Ishikawa (cell line): ENCODE results near the gene PRKCSH.

Source experiments
- CEBPB ChIP-seq: IDR thresholded peaks from 2 replicates; pipeline ENCODE4 v1.6.1; 2012
- CREB1 ChIP-seq: IDR thresholded peaks from 2 replicates; pipeline ENCODE4 v1.6.1; 2012; ENCODE audit warnings: low read depth
- EGR1 ChIP-seq: IDR thresholded peaks from 2 replicates; pipeline ENCODE4 v1.6.1; 2012
- EP300 ChIP-seq: IDR thresholded peaks from 2 replicates; pipeline ENCODE4 v1.6.1; 2012; ENCODE audit warnings: borderline replicate concordance
- FOXM1 ChIP-seq: IDR thresholded peaks from 2 replicates; pipeline ENCODE4 v1.6.1; 2012; ENCODE audit warnings: low read depth, borderline replicate concordance
- MAX ChIP-seq: IDR thresholded peaks from 2 replicates; pipeline ENCODE4 v1.6.1; 2012
- NFIC ChIP-seq: IDR thresholded peaks from 2 replicates; pipeline ENCODE4 v1.6.1; 2012
- RAD21 ChIP-seq: IDR thresholded peaks from 2 replicates; pipeline ENCODE4 v1.6.1; 2012; ENCODE audit warnings: low read depth
- REST ChIP-seq: IDR thresholded peaks from 2 replicates; pipeline ENCODE4 v1.6.1; 2012; ENCODE audit warnings: low read depth, mild to moderate bottlenecking
- TAF1 ChIP-seq: IDR thresholded peaks from 2 replicates; pipeline ENCODE4 v1.6.1; 2012; ENCODE audit warnings: low read depth, mild to moderate bottlenecking
- TCF12 ChIP-seq: IDR thresholded peaks from 2 replicates; pipeline ENCODE4 v1.6.1; 2012; ENCODE audit warnings: low read depth
- TEAD4 ChIP-seq: IDR thresholded peaks from 2 replicates; pipeline ENCODE4 v1.6.1; 2012
- YY1 ChIP-seq: IDR thresholded peaks from 2 replicates; pipeline ENCODE4 v1.6.1; 2012; ENCODE audit warnings: low read depth
- ZBTB7A ChIP-seq: IDR thresholded peaks from 2 replicates; pipeline ENCODE4 v1.6.1; 2012; ENCODE audit warnings: low read depth
- TF ChIP-seq, protein P1 (sequence below): IDR thresholded peaks from 2 replicates; pipeline ENCODE4 v1.6.1; 2012

The PRKCSH gene, protein sequence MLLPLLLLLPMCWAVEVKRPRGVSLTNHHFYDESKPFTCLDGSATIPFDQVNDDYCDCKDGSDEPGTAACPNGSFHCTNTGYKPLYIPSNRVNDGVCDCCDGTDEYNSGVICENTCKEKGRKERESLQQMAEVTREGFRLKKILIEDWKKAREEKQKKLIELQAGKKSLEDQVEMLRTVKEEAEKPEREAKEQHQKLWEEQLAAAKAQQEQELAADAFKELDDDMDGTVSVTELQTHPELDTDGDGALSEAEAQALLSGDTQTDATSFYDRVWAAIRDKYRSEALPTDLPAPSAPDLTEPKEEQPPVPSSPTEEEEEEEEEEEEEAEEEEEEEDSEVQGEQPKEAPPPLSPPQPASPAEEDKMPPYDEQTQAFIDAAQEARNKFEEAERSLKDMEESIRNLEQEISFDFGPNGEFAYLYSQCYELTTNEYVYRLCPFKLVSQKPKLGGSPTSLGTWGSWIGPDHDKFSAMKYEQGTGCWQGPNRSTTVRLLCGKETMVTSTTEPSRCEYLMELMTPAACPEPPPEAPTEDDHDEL

GRCh38 chr19:11435057-11435832 is at the start of gene PRKCSH, which contains the start of gene ODAD3:
Gene PRKCSH, plus strand, starts transcription at chr19:11435635. Its CDS starts 483 bp downstream, at chr19:11436118.
Gene ODAD3, minus strand, starts transcription at chr19:11435121. Its CDS starts 105 bp downstream, at chr19:11435016.
- TF ChIP-seq EP300 (peak; percentile 56; the same call in 1 of the 2 replicates), TAF1 (peak; percentile 86), REST (no peak), RAD21 (0 out of 2 replicates have a peak, but pooled peaks have one; percentile 25), MAX (peak; percentile 77), NFIC (peak; percentile 39; the same call in 1 of the 2 replicates), ZBTB7A (peak; percentile 52), YY1 (peak; percentile 100), CREB1 (peak; percentile 86), EGR1 (peak; percentile 100), CEBPB (0 out of 2 replicates have a peak, but pooled peaks have one; percentile 6), TCF12 (no peak; the same call in 1 of the 2 replicates), FOXM1 (0 out of 2 replicates have a peak, but pooled peaks have one; percentile 27), TEAD4 (peak; percentile 81)
- TF ChIP-seq, protein P1, sequence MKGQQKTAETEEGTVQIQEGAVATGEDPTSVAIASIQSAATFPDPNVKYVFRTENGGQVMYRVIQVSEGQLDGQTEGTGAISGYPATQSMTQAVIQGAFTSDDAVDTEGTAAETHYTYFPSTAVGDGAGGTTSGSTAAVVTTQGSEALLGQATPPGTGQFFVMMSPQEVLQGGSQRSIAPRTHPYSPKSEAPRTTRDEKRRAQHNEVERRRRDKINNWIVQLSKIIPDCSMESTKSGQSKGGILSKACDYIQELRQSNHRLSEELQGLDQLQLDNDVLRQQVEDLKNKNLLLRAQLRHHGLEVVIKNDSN, result peak; percentile 96

DNA sequence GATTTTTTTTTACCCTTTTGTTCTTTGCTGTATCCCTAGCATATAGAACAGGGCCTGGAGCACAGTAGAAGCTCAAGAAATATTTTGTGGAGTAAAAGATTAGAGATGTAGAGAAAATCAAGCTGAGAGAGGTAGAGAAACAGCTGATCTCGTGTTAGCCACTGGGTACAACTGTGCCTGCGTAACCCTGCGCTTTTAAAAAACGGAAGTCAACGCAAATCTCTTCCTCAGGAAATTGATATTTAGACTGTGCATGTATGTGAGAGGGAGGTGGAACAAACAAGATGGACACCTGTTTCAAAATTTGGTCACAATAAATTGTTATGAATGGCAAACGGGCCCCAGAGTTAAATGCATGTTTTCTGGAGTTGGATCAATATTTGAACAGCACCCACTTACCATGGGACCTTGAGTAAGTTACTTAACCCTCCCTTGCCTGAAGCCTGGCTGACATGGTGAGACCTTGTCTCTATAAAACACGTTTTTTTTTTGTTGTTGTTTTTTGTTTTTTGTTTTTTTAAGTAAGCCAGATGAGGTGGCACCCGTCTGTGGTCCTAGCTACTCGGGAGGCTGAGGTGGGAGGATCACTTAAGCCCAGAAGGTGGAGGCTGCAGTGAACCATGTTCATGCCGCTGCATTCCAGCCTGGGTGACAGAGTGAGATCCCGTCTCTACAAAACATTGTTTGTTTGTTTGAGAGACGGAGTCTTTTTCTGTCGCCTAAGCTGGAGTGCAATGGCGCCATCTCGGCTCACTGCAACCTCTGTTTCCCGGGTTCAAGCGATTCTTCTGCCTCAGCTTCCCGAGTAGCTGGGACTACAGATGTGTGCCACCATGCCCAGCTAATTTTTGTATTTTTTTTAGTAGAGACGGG is 48.0 kb upstream of the PRKCSH start:
- no peak for TF ChIP-seq TCF12
- TF ChIP-seq TEAD4, result no peak
- TF ChIP-seq TAF1, result no peak
- TF ChIP-seq RAD21, result no peak
- TF ChIP-seq, protein P1, result no peak
- no peak for TF ChIP-seq EGR1
- no peak for TF ChIP-seq FOXM1

DNA sequence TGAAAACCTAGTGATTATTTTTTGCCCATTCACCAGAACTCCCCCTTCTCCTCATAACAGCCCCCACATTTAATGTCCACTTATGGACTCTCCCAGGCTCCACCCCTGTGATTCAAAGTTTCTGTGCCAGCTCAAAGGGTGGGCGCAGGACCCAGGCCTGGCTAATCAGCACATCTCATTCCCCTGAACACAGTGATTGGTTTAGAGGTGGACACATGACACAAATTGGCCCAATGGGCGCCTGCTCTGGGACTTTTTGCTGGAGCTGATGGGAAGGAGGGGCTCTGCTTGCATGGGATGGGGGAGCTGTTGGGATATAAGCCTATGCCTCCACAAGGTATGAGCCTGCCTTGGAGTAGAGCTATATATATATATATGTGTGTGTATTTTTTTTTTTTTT is 45.1 kb upstream of the PRKCSH start:
- TF ChIP-seq TAF1, result no peak
- TF ChIP-seq, protein P1, result peak; percentile 43; the same call in 1 of the 2 replicates

DNA sequence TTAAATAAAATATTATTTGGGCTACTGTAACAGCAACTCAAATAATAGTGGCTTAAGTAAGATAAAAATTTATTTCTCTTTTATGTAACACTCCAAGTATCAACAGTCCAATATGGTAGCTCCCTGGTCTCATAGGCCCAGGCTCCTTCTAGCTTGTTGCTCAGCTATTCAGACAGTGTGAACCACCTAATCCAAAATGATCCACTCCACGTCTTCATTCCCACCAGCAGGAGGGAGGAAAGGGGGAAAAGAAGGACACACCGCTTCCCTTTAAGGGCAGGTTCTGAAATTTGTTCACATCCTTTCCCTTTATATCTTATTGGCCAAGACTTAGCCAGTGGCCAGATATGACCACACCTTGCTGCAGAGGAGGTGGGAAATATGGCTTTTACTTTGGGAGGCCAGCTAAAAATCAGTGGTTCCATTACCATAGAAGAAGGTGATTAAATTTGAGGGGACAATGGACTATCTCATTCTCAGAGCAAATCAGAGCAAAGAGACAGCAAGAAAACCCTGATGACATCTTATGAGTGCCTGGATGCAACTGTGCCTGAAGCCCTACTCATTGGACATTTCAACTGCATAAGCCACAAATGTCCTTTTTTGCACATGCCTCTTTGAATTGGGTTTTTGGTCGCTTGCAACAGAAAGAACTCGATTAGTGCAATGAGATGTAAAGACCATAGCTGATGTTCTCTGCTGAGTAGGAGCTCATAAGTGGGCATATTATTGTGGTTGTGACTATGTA is 44.3 kb upstream of the PRKCSH start:
- TF ChIP-seq TEAD4, result no peak
- no peak for TF ChIP-seq YY1
- no peak for TF ChIP-seq FOXM1
- no peak for TF ChIP-seq CREB1
- TF ChIP-seq ZBTB7A, result no peak
- TF ChIP-seq EGR1, result no peak
- no peak for TF ChIP-seq RAD21
- TF ChIP-seq CEBPB, result no peak
- TF ChIP-seq NFIC, result no peak
- TF ChIP-seq TAF1, result no peak
- TF ChIP-seq, protein P1, result no peak
- no peak for TF ChIP-seq TCF12
- TF ChIP-seq EP300, result no peak
- no peak for TF ChIP-seq REST
- TF ChIP-seq MAX, result no peak
